Measurements from ENCODE around the gene CHRNE.
A peak's percentile ranks its signal among the peaks of the same experiment; 100 is the strongest.

GRCh38 chr17:4946312-4946976 is 43.5 kb upstream of the CHRNE start:
- TF ChIP-seq CBX2 (IDR thresholded peaks at IDR 0.05; ENCODE audit: borderline replicate concordance, low read depth) (no peak), CTCF (IDR thresholded peaks at IDR 0.05) (no peak), REST (IDR thresholded peaks at IDR 0.05) (no peak), EP300 (IDR thresholded peaks at IDR 0.05) (no peak), POLR2A (IDR thresholded peaks at IDR 0.05; ENCODE audit: low read length) (no peak), ZSCAN20 (CRISPR knock-in tag; IDR thresholded peaks at IDR 0.05) (no peak), PBX3 (IDR thresholded peaks at IDR 0.05) (0 out of 2 replicates have a peak, but pooled peaks have one; percentile 33), BHLHE40 (IDR thresholded peaks at IDR 0.05; ENCODE audit: low read depth, low read length) (no peak), MAX (IDR thresholded peaks at IDR 0.05) (no peak), CEBPB (IDR thresholded peaks at IDR 0.05) (no peak), HDAC2 (IDR thresholded peaks at IDR 0.05) (no peak)
